Fibroblast of villous mesenchyme (primary cell): ENCODE results near the gene VPS37B. TPM values are rescaled to one million over a fixed set of nuclear protein-coding genes. Genes with fewer than 3 reads are reported as not detected.

Source experiments
- DNase-seq: peaks from one replicate; pipeline ENCODE4 v3.0.0-alpha.2; 2010; ENCODE audit warnings: low read depth
- H3K4me3 ChIP-seq: 2 replicates; pipeline ENCODE4 v1.5.1; 2011; ENCODE audit warnings: low read depth, mild to moderate bottlenecking, low read length
- total RNA-seq: library from RNA; depleted of rRNA; stranded (reverse); fragments of >200 nt; gene quantifications from 2 replicates; pipeline ENCODE4 v1.2.3, GENCODE V29; 2012
- TF ChIP-seq, protein P1 (sequence below): IDR thresholded peaks from 2 replicates; pipeline ENCODE4 v1.5.1; 2012; ENCODE audit warnings: low read depth, mild to moderate bottlenecking, low read length; ENCODE audit not compliant: insufficient read depth

Gene VPS37B
- total RNA-seq, 1 donor, result 21.2 TPM

GRCh38 chr12:122937622-122938091, 41.7 kb upstream of the VPS37B start:
- TF ChIP-seq, protein P1, sequence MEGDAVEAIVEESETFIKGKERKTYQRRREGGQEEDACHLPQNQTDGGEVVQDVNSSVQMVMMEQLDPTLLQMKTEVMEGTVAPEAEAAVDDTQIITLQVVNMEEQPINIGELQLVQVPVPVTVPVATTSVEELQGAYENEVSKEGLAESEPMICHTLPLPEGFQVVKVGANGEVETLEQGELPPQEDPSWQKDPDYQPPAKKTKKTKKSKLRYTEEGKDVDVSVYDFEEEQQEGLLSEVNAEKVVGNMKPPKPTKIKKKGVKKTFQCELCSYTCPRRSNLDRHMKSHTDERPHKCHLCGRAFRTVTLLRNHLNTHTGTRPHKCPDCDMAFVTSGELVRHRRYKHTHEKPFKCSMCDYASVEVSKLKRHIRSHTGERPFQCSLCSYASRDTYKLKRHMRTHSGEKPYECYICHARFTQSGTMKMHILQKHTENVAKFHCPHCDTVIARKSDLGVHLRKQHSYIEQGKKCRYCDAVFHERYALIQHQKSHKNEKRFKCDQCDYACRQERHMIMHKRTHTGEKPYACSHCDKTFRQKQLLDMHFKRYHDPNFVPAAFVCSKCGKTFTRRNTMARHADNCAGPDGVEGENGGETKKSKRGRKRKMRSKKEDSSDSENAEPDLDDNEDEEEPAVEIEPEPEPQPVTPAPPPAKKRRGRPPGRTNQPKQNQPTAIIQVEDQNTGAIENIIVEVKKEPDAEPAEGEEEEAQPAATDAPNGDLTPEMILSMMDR, result no peak
- no peak overlapping the region for H3K4me3 ChIP-seq
- DNase-seq, result no peak

DNA sequence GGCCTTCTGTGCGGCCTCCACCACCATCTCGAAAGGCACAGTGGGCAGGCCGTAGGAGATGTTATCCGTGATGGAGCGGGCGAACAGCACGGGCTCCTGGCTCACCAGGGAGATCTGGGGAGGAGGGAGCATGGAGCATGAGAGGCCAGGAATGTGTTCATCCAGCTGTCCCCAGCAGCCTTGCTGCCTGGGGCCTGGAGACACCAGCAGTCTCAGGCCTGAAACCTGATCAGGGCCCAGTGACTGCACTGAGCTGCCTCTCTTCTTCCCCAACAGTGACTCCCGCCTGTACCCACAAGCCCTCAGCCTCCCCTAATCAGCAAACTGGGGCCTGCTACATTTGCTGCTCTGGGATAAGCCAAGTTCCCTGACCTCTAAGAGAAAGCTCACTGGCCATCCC, 39.4 kb upstream of the VPS37B start:
- H3K4me3 ChIP-seq, result no peak overlapping the region
- TF ChIP-seq, protein P1, result no peak
- DNase-seq, result no peak

DNA sequence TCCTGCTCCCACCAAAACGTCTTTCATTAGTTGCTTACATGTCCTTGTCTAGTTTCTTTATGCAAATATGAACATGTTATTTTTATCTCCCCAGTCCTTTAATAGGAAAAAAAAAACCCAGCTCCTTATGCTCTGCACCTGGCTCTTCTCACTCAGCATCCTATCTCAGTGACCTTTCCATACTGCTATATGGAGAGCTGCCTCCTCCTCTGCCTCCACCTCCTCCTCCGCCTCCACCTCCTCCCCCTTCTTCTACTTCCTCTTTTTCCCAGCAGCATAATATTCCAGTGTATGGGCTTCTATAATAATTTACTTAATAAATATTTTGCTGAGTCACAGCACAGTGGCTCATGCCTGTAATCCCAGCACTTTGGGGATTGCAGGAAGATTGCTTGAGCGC, 38.8 kb upstream of the VPS37B start:
- H3K4me3 ChIP-seq, result no peak overlapping the region
- TF ChIP-seq, protein P1, result no peak
- no peak for DNase-seq

GRCh38 chr12:122932207-122932606, 36.3 kb upstream of the VPS37B start:
- H3K4me3 ChIP-seq, result no peak overlapping the region
- TF ChIP-seq, protein P1, result no peak
- no peak for DNase-seq

GRCh38 chr12:122929812-122930211, 33.9 kb upstream of the VPS37B start:
- TF ChIP-seq, protein P1, result no peak
- DNase-seq, result no peak
- H3K4me3 ChIP-seq, result no peak overlapping the region

DNA sequence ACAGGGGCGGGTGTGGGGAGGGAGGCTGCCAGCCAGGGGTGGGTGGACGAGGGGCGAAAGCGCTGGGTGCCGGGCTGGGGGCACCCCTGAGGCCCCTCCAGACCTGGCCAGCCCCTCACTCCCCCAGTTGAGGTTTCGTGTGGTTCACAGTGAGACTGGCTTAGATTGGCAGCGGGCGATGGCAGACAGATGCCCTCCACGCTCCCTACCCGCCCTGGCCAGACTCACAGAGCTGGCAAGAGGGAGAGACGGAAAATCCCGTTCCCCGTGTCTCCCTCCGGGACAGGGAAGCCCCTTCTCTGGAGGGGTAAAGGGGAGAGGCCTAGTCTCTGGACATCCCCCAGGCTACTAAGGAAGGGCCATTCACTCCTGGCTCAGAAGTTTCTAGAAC, 33.2 kb upstream of the VPS37B start:
- TF ChIP-seq, protein P1, result no peak
- no peak overlapping the region for H3K4me3 ChIP-seq
- DNase-seq, result no peak

DNA sequence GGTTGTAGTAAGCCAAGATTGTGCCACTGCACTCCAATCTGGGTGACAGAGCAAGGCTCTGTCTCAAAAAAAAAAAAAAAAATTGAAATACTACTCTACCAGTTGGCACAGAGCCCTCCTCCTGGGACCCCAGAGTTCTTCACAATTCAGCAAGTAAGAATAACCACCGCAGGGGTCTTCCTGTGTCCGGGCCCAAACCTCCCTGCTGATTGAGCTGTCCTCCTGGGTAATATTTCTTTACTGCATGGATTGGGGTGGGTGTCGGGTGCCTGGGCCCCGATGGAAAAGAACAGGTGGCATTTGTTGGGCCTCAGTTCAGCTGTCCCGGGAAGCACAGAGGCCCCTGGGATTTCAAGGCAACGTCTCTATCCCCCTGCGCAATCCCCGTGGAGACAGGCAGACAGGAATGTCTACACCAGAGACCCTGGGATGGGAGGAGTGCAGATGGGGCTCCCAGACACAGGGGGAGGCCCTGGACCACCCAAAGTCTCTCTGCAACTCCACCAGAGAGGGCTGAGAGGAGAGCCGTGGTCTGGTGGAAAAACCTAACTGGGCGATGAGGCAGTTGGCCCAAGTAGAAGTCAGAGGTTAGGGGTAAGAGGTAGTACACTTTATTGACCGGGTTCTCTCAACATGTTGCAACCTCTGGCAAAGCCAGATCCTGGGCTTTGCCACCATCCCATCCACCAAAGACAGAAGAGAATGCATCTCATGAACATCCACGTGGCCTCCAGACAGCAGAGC, 32.7 kb upstream of the VPS37B start:
- TF ChIP-seq, protein P1, result no peak
- no peak for DNase-seq
- no peak overlapping the region for H3K4me3 ChIP-seq
